AG04450 (cell line): Measurements from ENCODE around the gene CLRN3. TPM values are rescaled to one million over a fixed set of nuclear protein-coding genes. Genes with fewer than 3 reads are reported as not detected.

Source experiments
- CTCF ChIA-PET: fragments of 300-600, 350-600 bp; formaldehyde crosslinking; extraction: SDS; loops from one replicate; lab custom pipeline; 2022; ENCODE audit warnings: antibody characterized with exemption, inconsistent platforms; lab: Charles Lee
- POLR2A ChIA-PET: fragments of 350-600 bp; formaldehyde crosslinking; extraction: SDS; loops from one replicate; lab custom pipeline; 2021; ENCODE audit warnings: antibody characterized with exemption, inconsistent platforms; lab: Yijun Ruan, JAX
- DNase-seq: peaks from one replicate; pipeline ENCODE4 v3.0.0-alpha.2; 2011; ENCODE audit warnings: low read depth, low spot score
- H3K27ac ChIP-seq: one replicate; pipeline ENCODE4 v1.5.1; 2012; ENCODE audit warnings: low read depth, low read length, control low read depth
- H3K27me3 ChIP-seq: one replicate; pipeline ENCODE4 v1.6.0; 2012; ENCODE audit warnings: low read length; ENCODE audit not compliant: control insufficient read depth, insufficient read depth
- H3K4me3 ChIP-seq: 2 replicates; pipeline ENCODE4 v1.5.1; 2011; ENCODE audit warnings: mild to moderate bottlenecking, low read depth, low read length, control low read depth
- H3K9me3 ChIP-seq: 2 replicates; pipeline ENCODE4 v1.5.1; 2012; ENCODE audit warnings: low read length; ENCODE audit not compliant: control insufficient read depth, insufficient read depth
- polyA plus RNA-seq: library from polyadenylated mRNA; depleted of rRNA; stranded (reverse); fragments of >200 nt; gene quantifications from 2 replicates; pipeline ENCODE4 v1.2.3, GENCODE V29; 2011
- TF ChIP-seq, protein P1 (sequence below): IDR thresholded peaks from 2 replicates; pipeline ENCODE4 v1.5.1; 2011; ENCODE audit warnings: low read depth, low read length, control low read depth, inconsistent platforms

Gene CLRN3
- polyA plus RNA-seq, 1 experiment, result not detected

DNA sequence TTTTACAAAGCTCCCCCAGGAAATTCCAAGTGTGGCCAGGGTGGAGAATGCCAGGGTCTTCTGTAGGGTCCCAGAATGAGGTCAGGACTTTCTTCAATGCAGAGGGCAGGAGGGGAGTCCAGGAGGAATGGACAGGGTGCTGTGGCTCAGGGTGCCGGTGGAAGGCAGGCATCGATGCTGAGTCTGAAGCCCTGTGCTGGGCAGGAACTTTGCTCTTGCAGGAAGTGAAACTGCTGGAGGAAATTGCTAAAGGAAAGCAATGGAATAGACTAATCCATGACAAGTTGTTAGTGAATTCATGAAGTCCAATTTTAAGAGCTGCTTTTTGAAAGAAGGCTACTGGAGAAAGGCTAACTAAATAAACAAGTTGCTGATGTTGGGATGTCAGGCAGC is 29.0 kb upstream of the CLRN3 start:
- CTCF ChIA-PET, result no interaction called here
- H3K27ac ChIP-seq, result no peak overlapping the region

DNA sequence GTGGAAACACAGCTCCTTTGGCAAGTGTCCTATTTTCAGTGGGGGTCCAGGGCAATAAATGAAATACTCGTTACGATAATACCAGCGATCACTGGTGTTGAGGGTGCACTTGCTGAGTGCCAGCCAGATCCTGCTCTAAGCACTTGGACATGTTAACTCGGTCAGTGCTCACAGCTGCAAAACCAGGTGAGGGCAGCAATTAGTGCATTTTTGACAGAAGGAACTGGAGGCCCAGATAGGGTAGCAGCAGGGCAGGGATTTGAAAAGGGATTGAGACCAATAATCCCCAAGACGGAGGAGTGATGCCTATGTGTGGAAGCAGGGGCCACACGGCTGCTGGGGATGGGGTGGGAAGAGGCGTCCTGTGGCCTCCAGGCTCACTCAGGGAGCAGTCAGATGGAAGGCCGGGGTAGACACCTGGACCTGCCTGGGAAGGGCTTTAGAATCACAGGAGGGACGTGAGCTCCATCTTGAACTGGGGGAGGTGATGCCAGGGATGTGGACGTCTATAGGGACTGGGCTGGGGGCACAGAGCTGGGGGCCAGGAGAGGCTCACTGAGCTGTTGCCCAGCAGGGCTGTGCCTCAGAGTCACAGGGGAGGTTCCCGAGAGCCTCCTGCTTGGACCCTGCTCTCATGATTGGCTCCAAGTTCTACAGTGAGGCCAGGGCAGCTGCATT is 28.5 kb upstream of the CLRN3 start:
- DNase-seq, result no peak
- Histone ChIP-seq H3K4me3 (no peak overlapping the region), H3K27ac (no peak overlapping the region), H3K9me3 (peaks cover 30% of the 10 kb centered on the region), H3K27me3 (no peaks in the 10 kb centered on the region)
- TF ChIP-seq, protein P1, sequence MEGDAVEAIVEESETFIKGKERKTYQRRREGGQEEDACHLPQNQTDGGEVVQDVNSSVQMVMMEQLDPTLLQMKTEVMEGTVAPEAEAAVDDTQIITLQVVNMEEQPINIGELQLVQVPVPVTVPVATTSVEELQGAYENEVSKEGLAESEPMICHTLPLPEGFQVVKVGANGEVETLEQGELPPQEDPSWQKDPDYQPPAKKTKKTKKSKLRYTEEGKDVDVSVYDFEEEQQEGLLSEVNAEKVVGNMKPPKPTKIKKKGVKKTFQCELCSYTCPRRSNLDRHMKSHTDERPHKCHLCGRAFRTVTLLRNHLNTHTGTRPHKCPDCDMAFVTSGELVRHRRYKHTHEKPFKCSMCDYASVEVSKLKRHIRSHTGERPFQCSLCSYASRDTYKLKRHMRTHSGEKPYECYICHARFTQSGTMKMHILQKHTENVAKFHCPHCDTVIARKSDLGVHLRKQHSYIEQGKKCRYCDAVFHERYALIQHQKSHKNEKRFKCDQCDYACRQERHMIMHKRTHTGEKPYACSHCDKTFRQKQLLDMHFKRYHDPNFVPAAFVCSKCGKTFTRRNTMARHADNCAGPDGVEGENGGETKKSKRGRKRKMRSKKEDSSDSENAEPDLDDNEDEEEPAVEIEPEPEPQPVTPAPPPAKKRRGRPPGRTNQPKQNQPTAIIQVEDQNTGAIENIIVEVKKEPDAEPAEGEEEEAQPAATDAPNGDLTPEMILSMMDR, result no peak
- CTCF ChIA-PET, result no interaction called here
- POLR2A ChIA-PET, result no interaction called here

More for the DNA sequence above, 29.0 kb upstream of the CLRN3 start:
- no peak overlapping the region for H3K4me3 ChIP-seq
- peaks cover 26% of the 10 kb centered on the region for H3K9me3 ChIP-seq
- H3K27me3 ChIP-seq, result no peaks in the 10 kb centered on the region
- POLR2A ChIA-PET, result no interaction called here
- TF ChIP-seq, protein P1, result no peak
- no peak for DNase-seq

DNA sequence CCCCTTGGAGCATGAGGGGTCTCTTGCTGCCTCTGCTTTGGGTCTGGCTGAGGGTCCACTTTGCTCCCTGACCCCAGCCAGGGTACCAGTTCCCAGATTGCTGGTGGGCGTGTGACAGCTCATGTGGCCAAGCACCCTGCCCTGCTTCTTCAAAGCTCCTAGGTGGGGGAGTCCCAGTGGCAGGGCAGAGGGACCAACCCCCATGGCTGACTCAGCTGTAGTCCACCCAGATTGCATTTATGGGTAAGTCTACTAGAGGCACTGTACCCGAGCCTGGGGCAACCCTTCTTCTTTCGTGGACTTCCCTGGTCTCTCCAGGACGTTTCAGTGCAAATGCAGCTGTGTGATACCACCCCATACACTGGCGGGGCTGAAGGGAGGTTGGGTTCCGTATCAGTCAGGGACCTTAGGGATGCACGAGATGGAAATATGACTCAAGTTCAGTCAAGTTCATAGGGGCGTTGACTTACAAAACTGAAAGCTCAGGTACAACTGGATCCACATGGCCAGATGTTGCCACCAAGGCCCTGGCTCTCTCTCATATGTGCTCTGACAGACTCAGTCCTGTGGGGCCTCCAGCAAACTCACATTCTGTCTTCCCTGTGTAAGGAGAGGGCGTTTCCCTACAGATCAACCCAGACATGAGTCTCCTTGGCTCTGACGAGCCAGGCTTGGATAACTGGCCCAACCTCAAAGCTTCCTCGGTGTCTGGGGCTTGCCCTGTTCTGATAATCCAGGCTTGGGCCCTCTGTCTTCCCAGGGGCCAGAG is 27.7 kb upstream of the CLRN3 start:
- H3K9me3 ChIP-seq, result peaks cover 30% of the 10 kb centered on the region
- no peak for DNase-seq
- H3K4me3 ChIP-seq, result no peak overlapping the region
- CTCF ChIA-PET, result interaction anchor here (0.6 kb wide), 1 partner anchor 117 kb away, joined by 4 read pairs; no protein-coding TSS in a partner anchor
- POLR2A ChIA-PET, result no interaction called here
- TF ChIP-seq, protein P1, result no peak
- H3K27ac ChIP-seq, result no peak overlapping the region
- H3K27me3 ChIP-seq, result no peaks in the 10 kb centered on the region

DNA sequence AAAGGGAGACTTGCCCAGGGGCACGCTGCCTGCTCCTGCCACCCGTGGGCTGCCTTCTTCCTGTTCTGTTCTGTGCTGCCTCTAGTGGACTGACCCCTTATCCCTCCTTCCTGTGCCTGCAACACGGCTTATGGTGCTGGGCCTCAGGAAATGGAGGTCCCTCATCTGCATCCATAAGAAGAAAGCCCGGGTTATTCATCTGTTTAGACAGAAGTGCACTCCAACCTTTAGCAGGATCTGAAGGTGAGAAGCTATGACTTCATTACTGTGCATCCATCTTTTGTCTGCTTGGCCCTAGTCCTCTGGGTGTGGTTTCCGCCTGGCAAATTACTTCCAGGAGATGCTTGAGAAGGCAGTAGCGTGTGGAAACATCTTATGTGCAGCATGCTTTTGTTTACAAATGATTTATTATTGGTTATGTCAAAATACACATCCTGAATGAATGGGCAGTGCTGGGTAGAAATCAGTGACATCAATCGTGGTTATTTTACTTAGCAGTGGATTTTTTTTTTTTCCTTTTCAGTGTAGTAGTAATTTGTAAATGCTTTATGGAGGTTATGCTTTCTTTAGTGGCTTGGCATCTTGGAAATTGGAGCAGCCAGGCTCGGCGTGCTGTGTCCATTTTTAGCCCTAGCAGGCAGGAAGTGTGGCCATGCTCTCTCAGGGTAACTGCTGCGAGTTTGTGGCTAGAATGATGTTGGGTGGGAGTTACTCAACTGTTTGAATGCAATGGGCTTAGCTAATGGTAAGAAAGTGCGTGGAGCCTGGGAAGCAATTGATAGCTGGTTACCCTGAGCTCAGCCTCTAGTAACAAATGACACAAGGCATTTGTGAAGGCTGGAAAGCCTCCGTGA is 26.9 kb upstream of the CLRN3 start:
- ChIA-PET CTCF (interaction anchor here (0.6 kb wide), 1 partner anchor 118 kb away, joined by 4 read pairs; no protein-coding TSS in a partner anchor), POLR2A (no interaction called here)
- Histone ChIP-seq H3K27me3 (no peaks in the 10 kb centered on the region), H3K9me3 (peaks cover 30% of the 10 kb centered on the region), H3K4me3 (no peak overlapping the region), H3K27ac (no peak overlapping the region)
- no peak for DNase-seq
- TF ChIP-seq, protein P1, result no peak
